Measurements from ENCODE around the gene FSD1. TPM values are rescaled to one million over a fixed set of nuclear protein-coding genes. Genes with fewer than 3 reads are reported as not detected.
A peak's percentile ranks its signal among the peaks of the same experiment; 100 is the strongest.

FSD1 gene
- total RNA-seq, 1 donor from 2014 or later, result 48.3 TPM

DNA sequence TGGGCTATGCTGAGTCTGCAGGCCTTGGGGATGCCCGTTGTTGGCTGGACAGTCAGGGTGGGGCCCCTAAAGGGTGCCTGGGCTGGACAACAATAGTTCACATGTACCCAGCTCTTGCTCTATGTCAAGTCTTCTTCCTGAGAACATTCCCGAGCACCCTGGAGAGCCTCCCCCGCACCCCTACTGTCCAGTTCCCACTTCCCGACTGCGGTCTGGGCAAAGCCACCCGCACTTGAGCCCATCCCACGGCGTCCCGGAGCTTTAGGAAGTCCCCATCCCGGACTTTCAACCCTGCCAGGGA lies 37.9 kb downstream of the FSD1 start:
- Histone ChIP-seq H3K9me3 (ENCODE audit: low read depth) (no peaks in the 10 kb centered on the region), H3K36me3 (no peaks in the 10 kb centered on the region), H4K20me1 (ENCODE audit: low read depth) (peaks cover 12% of the 10 kb centered on the region), H3K27me3 (peaks cover 8% of the 10 kb centered on the region), H3F3A (ENCODE audit: low read depth) (peaks cover 35% of the 10 kb centered on the region), H3K27ac (peak overlapping the region; percentile 91), H3K4me1 (peaks cover 24% of the 10 kb centered on the region), H3K9ac (peak overlapping the region; percentile 84), H3K4me3 (peak overlapping the region; percentile 61), H3K4me2 (peak overlapping the region; percentile 81), H2AFZ (replicated peaks) (no peak overlapping the region), H3K79me2 (ENCODE audit: low read depth) (peaks cover 14% of the 10 kb centered on the region)
- Mint-ChIP-seq H3K36me3 (peaks cover 11% of the 10 kb centered on the region), H3K4me3 (peak overlapping the region; percentile 92), H3K9me3 (no peaks in the 10 kb centered on the region), H3K27me3 (ENCODE audit: insufficient read depth, low read depth) (peaks cover 18% of the 10 kb centered on the region), H3K4me1 (peaks cover 25% of the 10 kb centered on the region), H3K27ac (peak overlapping the region; percentile 97)
- TF ChIP-seq, protein P1, sequence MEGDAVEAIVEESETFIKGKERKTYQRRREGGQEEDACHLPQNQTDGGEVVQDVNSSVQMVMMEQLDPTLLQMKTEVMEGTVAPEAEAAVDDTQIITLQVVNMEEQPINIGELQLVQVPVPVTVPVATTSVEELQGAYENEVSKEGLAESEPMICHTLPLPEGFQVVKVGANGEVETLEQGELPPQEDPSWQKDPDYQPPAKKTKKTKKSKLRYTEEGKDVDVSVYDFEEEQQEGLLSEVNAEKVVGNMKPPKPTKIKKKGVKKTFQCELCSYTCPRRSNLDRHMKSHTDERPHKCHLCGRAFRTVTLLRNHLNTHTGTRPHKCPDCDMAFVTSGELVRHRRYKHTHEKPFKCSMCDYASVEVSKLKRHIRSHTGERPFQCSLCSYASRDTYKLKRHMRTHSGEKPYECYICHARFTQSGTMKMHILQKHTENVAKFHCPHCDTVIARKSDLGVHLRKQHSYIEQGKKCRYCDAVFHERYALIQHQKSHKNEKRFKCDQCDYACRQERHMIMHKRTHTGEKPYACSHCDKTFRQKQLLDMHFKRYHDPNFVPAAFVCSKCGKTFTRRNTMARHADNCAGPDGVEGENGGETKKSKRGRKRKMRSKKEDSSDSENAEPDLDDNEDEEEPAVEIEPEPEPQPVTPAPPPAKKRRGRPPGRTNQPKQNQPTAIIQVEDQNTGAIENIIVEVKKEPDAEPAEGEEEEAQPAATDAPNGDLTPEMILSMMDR (IDR thresholded peaks at IDR 0.05), result no peak
- TF ChIP-seq EZH2phosphoT487 (IDR thresholded peaks at IDR 0.05) (no peak), EZH2 (IDR thresholded peaks at IDR 0.05) (no peak)
- no peak for DNase-seq (ENCODE audit: low spot score)

- Histone ChIP-seq H3K4me2 (peak overlapping the region; percentile 84), H2AFZ (replicated peaks) (peak overlapping the region; percentile 40), H3K27me3 (peaks cover 3% of the 10 kb centered on the region), H3K36me3 (no peaks in the 10 kb centered on the region), H3K4me3 (peak overlapping the region; percentile 61), H3F3A (ENCODE audit: low read depth) (peaks cover 32% of the 10 kb centered on the region), H3K9me3 (ENCODE audit: low read depth) (no peaks in the 10 kb centered on the region), H3K79me2 (ENCODE audit: low read depth) (peaks cover 14% of the 10 kb centered on the region), H3K9ac (peak overlapping the region; percentile 84), H4K20me1 (ENCODE audit: low read depth) (peaks cover 12% of the 10 kb centered on the region), H3K4me1 (peaks cover 22% of the 10 kb centered on the region), H3K27ac (peak overlapping the region; percentile 91)
- Mint-ChIP-seq H3K36me3 (peaks cover 11% of the 10 kb centered on the region), H3K27me3 (ENCODE audit: insufficient read depth, low read depth) (peaks cover 16% of the 10 kb centered on the region), H3K4me3 (peak overlapping the region; percentile 92), H3K4me1 (peaks cover 24% of the 10 kb centered on the region), H3K27ac (peak overlapping the region; percentile 97), H3K9me3 (no peaks in the 10 kb centered on the region)
- peak; percentile 100 for DNase-seq (ENCODE audit: low spot score)
- TF ChIP-seq, protein P1 (IDR thresholded peaks at IDR 0.05), result peak; percentile 45
- TF ChIP-seq EZH2phosphoT487 (IDR thresholded peaks at IDR 0.05), result no peak
- no peak for TF ChIP-seq EZH2 (IDR thresholded peaks at IDR 0.05)
Measured at GRCh38 chr19:4342615-4343369, 38.4 kb downstream of the FSD1 start.

DNA sequence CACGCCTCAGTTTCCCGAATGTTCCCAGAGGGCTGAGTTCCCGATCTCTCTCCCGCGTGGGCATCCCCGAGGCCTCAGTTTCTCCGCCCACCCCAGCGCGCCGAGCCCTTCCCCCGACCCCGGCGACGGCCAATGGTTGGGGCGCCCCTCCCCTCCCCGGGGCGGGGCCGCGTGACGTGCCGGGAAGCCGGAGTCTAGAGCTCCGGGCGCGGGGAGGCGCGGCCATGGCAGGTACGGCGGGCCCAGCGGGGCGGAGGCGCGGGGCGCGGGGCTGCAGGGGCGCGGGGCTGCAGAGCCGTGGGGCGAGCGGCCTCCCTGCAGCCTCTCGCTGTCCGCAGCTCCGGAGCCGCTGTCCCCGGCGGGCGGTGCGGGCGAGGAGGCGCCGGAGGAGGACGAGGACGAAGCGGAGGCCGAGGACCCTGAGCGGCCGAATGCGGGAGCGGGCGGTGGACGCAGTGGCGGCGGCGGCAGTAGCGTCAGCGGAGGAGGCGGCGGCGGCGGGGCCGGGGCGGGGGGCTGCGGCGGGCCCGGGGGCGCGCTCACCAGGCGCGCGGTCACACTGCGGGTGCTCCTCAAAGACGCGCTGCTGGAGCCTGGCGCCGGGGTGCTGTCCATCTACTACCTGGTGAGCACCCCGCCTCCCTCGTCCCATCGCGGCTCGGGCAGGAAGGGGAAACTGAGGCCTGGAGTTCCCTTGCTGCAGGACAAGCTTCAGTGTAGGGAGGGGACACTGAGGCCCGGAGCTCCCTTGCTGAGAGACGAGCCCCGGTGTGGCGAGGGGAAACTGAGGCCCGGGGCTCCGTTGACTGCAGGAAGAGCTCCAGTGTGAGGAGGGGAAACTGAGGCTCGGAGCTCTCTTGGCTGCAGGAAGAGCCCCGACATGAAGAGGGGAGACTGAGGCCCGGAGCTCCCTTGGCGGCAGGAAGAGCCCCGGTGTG lies 39.2 kb downstream of the FSD1 start, which contains the start of gene MPND:
MPND (plus strand) TSS at position 193 of the 938 bp plus-strand sequence; CDS start at position 225, 32 bp downstream.
- H3K27ac Mint-ChIP-seq, result peak within 1 kb of the TSS; percentile 97
- peak within 1 kb of the TSS; percentile 61 for H3K4me3 ChIP-seq
- no peaks in the 10 kb centered on the region for H3K9me3 Mint-ChIP-seq
- H3K4me2 ChIP-seq, result peak within 1 kb of the TSS; percentile 84
- H3K27me3 Mint-ChIP-seq (ENCODE audit: insufficient read depth, low read depth), result peaks cover 12% of the 10 kb centered on the region
- peak; percentile 96 for DNase-seq (ENCODE audit: low spot score)
- peak within 1 kb of the TSS; percentile 40 for H2AFZ ChIP-seq (replicated peaks)
- peaks cover 14% of the 10 kb centered on the region for H3K79me2 ChIP-seq (ENCODE audit: low read depth)
- H3F3A ChIP-seq (ENCODE audit: low read depth), result peaks cover 28% of the 10 kb centered on the region
- H3K27me3 ChIP-seq, result no peaks in the 10 kb centered on the region
- peaks cover 17% of the 10 kb centered on the region for H3K4me1 Mint-ChIP-seq
- TF ChIP-seq, protein P1 (IDR thresholded peaks at IDR 0.05), result no peak
- TF ChIP-seq EZH2phosphoT487 (IDR thresholded peaks at IDR 0.05) (no peak), EZH2 (IDR thresholded peaks at IDR 0.05) (no peak)
- no peaks in the 10 kb centered on the region for H3K9me3 ChIP-seq (ENCODE audit: low read depth)
- peak within 1 kb of the TSS; percentile 91 for H3K27ac ChIP-seq
- H3K4me3 Mint-ChIP-seq, result peak within 1 kb of the TSS; percentile 92
- H3K4me1 ChIP-seq, result peaks cover 13% of the 10 kb centered on the region
- no peaks in the 10 kb centered on the region for H3K36me3 ChIP-seq
- H4K20me1 ChIP-seq (ENCODE audit: low read depth), result peaks cover 12% of the 10 kb centered on the region
- peaks cover 11% of the 10 kb centered on the region for H3K36me3 Mint-ChIP-seq
- H3K9ac ChIP-seq, result peak within 1 kb of the TSS; percentile 84
